Measurements from ENCODE around the gene DFFB.

DFFB gene

GRCh38 chr1:3930301-3931006 lies 73.2 kb downstream of the DFFB start:
- TF ChIP-seq SIN3A (IDR thresholded peaks at IDR 0.05; ENCODE audit: borderline replicate concordance, insufficient read depth, low read length), result no peak
- TF ChIP-seq, protein P1, sequence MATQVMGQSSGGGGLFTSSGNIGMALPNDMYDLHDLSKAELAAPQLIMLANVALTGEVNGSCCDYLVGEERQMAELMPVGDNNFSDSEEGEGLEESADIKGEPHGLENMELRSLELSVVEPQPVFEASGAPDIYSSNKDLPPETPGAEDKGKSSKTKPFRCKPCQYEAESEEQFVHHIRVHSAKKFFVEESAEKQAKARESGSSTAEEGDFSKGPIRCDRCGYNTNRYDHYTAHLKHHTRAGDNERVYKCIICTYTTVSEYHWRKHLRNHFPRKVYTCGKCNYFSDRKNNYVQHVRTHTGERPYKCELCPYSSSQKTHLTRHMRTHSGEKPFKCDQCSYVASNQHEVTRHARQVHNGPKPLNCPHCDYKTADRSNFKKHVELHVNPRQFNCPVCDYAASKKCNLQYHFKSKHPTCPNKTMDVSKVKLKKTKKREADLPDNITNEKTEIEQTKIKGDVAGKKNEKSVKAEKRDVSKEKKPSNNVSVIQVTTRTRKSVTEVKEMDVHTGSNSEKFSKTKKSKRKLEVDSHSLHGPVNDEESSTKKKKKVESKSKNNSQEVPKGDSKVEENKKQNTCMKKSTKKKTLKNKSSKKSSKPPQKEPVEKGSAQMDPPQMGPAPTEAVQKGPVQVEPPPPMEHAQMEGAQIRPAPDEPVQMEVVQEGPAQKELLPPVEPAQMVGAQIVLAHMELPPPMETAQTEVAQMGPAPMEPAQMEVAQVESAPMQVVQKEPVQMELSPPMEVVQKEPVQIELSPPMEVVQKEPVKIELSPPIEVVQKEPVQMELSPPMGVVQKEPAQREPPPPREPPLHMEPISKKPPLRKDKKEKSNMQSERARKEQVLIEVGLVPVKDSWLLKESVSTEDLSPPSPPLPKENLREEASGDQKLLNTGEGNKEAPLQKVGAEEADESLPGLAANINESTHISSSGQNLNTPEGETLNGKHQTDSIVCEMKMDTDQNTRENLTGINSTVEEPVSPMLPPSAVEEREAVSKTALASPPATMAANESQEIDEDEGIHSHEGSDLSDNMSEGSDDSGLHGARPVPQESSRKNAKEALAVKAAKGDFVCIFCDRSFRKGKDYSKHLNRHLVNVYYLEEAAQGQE (IDR thresholded peaks at IDR 0.05; ENCODE audit: insufficient read depth in 1 of 2, low read depth in 2 of 2, low read length in 2 of 2), result no peak

GRCh38 chr1:3931007-3931912 lies 74.0 kb downstream of the DFFB start:
- TF ChIP-seq FOXP2 (optimal IDR thresholded peaks at IDR 0.05; ENCODE audit: borderline replicate concordance, extremely low read depth, extremely low read length, insufficient read depth) (no peak), SIN3A (IDR thresholded peaks at IDR 0.05; ENCODE audit: borderline replicate concordance, insufficient read depth, low read length) (no peak)
- TF ChIP-seq, protein P1 (IDR thresholded peaks at IDR 0.05; ENCODE audit: insufficient read depth in 1 of 2, low read depth in 2 of 2, low read length in 2 of 2), result no peak

GRCh38 chr1:3932156-3932919 lies 75.1 kb downstream of the DFFB start:
- TF ChIP-seq FOXP2 (optimal IDR thresholded peaks at IDR 0.05; ENCODE audit: borderline replicate concordance, extremely low read depth, extremely low read length, insufficient read depth) (no peak), TAF1 (IDR thresholded peaks at IDR 0.05; ENCODE audit: borderline replicate concordance, insufficient read depth, low read length) (no peak), SIN3A (IDR thresholded peaks at IDR 0.05; ENCODE audit: borderline replicate concordance, insufficient read depth, low read length) (no peak)
